ENCODE results near the gene ANKIB1. TPM values are rescaled to one million over a fixed set of nuclear protein-coding genes. Genes with fewer than 3 reads are reported as not detected.

Gene ANKIB1
- total and polyA plus RNA-seq, 4 donors, result 3.9 to 14.8 (median 8.4) TPM

- H3K4me1 ChIP-seq (ENCODE audit: control insufficient read depth in 4 of 4, insufficient read depth in 4 of 4, low read length in 3 of 4), result peaks cover 0 to 2% (median 0%) of the 10 kb centered on the region in 4 donors
- no peak overlapping the region for H3K27ac ChIP-seq (ENCODE audit: low read depth in 1 of 2, low read length in 2 of 2)
- no peak for DNase-seq (ENCODE audit: low spot score)
- H3K4me3 ChIP-seq (ENCODE audit: low read depth in 1 of 3, low read length in 3 of 3), result no peak overlapping the region
- no peaks in the 10 kb centered on the region for H3K27me3 ChIP-seq (ENCODE audit: control insufficient read depth in 4 of 4, insufficient read depth in 4 of 4, low read length in 3 of 4)
- TF ChIP-seq ZBTB33 (IDR thresholded peaks at IDR 0.05) (no peak), MAX (IDR thresholded peaks at IDR 0.05) (no peak), TAF1 (conservative IDR thresholded peaks at IDR 0.05) (no peak), EGR1 (IDR thresholded peaks at IDR 0.05; ENCODE audit: low read depth in 2 of 2) (no peak)
- H3K9ac ChIP-seq (ENCODE audit: low read depth in 1 of 2, low read length in 2 of 2), result no peak overlapping the region
- no peaks in the 10 kb centered on the region for H3K36me3 ChIP-seq (ENCODE audit: control insufficient read depth in 4 of 4, insufficient read depth in 3 of 4, low read depth in 1 of 4, low read length in 3 of 4)
- 80% methylated on average over 2 of the region's 2 CpGs for WGBS
- H3K9me3 ChIP-seq (ENCODE audit: control insufficient read depth in 4 of 4, low read length in 3 of 4), result no peaks in the 10 kb centered on the region
Observed at GRCh38 chr7:92325858-92326257, 80.1 kb downstream of the ANKIB1 start.

- TF ChIP-seq JUND (IDR thresholded peaks at IDR 0.05) (no peak), RXRA (IDR thresholded peaks at IDR 0.05) (peak; percentile 10 to 29), FOXA2 (IDR thresholded peaks at IDR 0.05) (peak; percentile 17), HNF4G (IDR thresholded peaks at IDR 0.05) (peak; percentile 76), SP1 (IDR thresholded peaks at IDR 0.05) (peak; percentile 33), MAX (IDR thresholded peaks at IDR 0.05) (no peak), HNF4A (conservative IDR thresholded peaks at IDR 0.05) (peak; percentile 82 to 86), FOXA1 (IDR thresholded peaks at IDR 0.05) (no peak), RAD21 (IDR thresholded peaks at IDR 0.05) (peak in 1 of 2 donors; percentile 9)
- Histone ChIP-seq H3K9me3 (ENCODE audit: control insufficient read depth in 4 of 4, low read length in 3 of 4) (no peaks in the 10 kb centered on the region), H3K27me3 (ENCODE audit: control insufficient read depth in 4 of 4, insufficient read depth in 4 of 4, low read length in 3 of 4) (no peaks in the 10 kb centered on the region), H3K4me1 (ENCODE audit: control insufficient read depth in 4 of 4, insufficient read depth in 4 of 4, low read length in 3 of 4) (peaks cover 0 to 2% (median 0%) of the 10 kb centered on the region in 4 donors), H3K36me3 (ENCODE audit: control insufficient read depth in 4 of 4, insufficient read depth in 3 of 4, low read depth in 1 of 4, low read length in 3 of 4) (no peaks in the 10 kb centered on the region), H3K4me3 (ENCODE audit: low read depth in 1 of 3, low read length in 3 of 3) (no peak overlapping the region), H3K9ac (ENCODE audit: low read depth in 1 of 2, low read length in 2 of 2) (no peak overlapping the region), H3K27ac (ENCODE audit: low read depth in 1 of 2, low read length in 2 of 2) (no peak overlapping the region)
- WGBS, result 53% methylated on average over 4 of the region's 4 CpGs
- no peak for DNase-seq (ENCODE audit: low spot score)
Observed at GRCh38 chr7:92330835-92331438, 85.2 kb downstream of the ANKIB1 start.

GRCh38 chr7:92331508-92331907 lies 85.7 kb downstream of the ANKIB1 start:
- Histone ChIP-seq H3K4me1 (ENCODE audit: control insufficient read depth in 4 of 4, insufficient read depth in 4 of 4, low read length in 3 of 4) (peaks cover 0 to 2% (median 0%) of the 10 kb centered on the region in 4 donors), H3K27me3 (ENCODE audit: control insufficient read depth in 4 of 4, insufficient read depth in 4 of 4, low read length in 3 of 4) (no peaks in the 10 kb centered on the region)
- WGBS, result 91% methylated on average over 4 of the region's 4 CpGs

More at GRCh38 chr7:92331508-92331907, 85.7 kb downstream of the ANKIB1 start:
- H3K9ac ChIP-seq (ENCODE audit: low read depth in 1 of 2, low read length in 2 of 2), result no peak overlapping the region
- no peaks in the 10 kb centered on the region for H3K9me3 ChIP-seq (ENCODE audit: control insufficient read depth in 4 of 4, low read length in 3 of 4)
- no peak for TF ChIP-seq TAF1 (conservative IDR thresholded peaks at IDR 0.05)
- TF ChIP-seq HNF4G (IDR thresholded peaks at IDR 0.05), result no peak
- TF ChIP-seq RXRA (IDR thresholded peaks at IDR 0.05), result no peak
- no peak for TF ChIP-seq FOXA2 (IDR thresholded peaks at IDR 0.05)
- TF ChIP-seq CTCF (IDR thresholded peaks at IDR 0.05; ENCODE audit: low read depth, low read length, missing input control), result no peak
- no peak overlapping the region for H3K4me3 ChIP-seq (ENCODE audit: low read depth in 1 of 3, low read length in 3 of 3)
- H3K36me3 ChIP-seq (ENCODE audit: control insufficient read depth in 4 of 4, insufficient read depth in 3 of 4, low read depth in 1 of 4, low read length in 3 of 4), result no peaks in the 10 kb centered on the region
- DNase-seq (ENCODE audit: low spot score), result no peak
- H3K27ac ChIP-seq (ENCODE audit: low read depth in 1 of 2, low read length in 2 of 2), result no peak overlapping the region
